ENCODE results near the gene S100A7A.
A peak's percentile ranks its signal among the peaks of the same experiment; 100 is the strongest.
"Not testable (repeated sequence)": the region's sequence is repeated elsewhere in the genome, so short reads cannot be mapped to it uniquely, and the experiment has no call there.

Gene S100A7A

DNA sequence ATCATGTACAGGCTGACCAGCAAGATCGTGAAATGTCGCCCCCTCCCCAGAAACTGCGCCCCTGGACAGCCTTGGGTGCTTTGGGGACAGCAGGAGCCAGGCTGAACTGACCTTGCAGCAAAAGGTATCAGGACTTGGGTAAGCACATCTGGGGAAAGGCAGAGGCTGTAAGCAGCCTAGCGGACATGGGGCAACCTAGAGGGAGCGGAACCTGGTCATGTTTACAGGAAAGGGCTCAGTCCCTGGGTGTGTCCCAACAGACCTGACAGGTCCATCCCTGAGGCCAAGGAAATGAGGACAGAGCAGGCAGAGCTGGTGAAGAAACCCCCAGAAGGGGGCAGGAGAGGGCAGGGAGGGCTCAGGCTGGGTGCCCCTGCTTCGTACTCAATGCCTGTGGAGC is 22.4 kb upstream of the S100A7A start:
- no peak for DNase-seq
- in situ Hi-C loops (cut with MboI; ENCODE audit: low pct_unique_long_range_greater_than_20kb, low sequenced_read_pairs), result no loop called here

DNA sequence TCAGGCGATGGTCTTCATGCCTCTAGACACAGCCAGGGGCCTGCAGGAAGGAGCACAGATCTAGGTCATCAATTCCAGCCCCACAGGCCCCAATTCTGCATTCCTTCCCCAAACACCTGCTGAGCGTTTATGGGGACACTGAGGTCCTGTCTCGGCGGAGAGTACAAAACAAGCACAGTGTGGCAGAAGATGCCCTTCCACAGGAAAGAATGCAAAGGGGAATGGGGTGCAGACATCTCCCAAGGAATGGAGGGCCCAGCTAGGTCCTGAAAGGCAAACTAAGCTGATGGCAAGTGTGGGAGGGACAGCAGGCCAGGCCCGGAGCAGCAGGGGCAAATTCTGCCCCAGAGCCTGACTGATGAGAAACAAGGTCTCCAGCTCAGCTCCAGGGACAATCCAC is 21.9 kb upstream of the S100A7A start:
- no peak for DNase-seq
- in situ Hi-C loops (cut with MboI; ENCODE audit: low pct_unique_long_range_greater_than_20kb, low sequenced_read_pairs), result no loop called here

DNA sequence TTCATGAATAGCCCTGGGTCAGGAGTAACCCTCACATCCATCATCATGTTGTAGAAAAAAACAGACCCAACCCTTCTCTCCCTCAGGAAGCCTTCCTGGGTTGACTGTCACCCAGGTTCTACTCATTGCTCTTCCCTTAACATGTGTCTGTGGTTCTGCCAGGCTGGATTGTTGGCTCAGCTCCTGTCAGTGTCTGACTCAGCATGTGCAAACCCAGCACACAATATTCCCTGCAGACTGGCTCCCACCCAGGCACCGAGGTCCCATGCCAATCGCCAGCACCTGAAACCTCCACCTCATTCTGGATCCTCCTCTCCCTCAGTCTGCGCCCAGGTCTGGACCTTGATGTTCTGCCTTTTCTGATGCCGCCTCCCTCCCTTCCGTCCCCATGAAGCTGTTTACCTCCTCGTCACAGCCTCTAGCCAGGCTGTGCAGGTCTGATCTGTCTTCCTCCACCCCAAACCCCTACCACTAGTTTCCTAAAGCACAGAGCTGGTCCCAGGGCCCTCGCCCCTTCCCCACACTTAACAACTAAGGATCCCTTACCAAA is 21.1 kb upstream of the S100A7A start:
- no peak for DNase-seq
- in situ Hi-C loops (cut with MboI; ENCODE audit: low pct_unique_long_range_greater_than_20kb, low sequenced_read_pairs), result no loop called here

DNA sequence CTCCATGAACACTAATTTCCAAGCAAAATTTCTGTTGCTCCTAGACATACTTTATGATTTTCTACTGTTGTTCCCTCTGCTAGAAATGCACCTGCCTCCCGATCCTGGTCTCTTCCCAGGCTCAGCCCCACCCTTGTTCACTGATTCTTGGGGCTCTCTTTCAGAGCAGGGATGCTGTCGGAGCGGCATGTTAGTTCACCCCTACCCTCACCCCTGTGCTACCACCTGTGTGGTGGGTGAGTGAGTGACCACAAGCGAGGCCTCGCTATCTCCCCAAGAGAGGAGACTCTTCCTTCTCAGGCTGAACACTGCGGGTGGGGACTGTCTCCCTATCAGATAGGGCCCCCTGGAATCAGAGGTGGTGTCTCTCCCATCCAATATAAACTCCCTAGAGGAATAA is 20.5 kb upstream of the S100A7A start:
- in situ Hi-C loops (cut with MboI; ENCODE audit: low pct_unique_long_range_greater_than_20kb, low sequenced_read_pairs), result no loop called here
- DNase-seq, result no peak

DNA sequence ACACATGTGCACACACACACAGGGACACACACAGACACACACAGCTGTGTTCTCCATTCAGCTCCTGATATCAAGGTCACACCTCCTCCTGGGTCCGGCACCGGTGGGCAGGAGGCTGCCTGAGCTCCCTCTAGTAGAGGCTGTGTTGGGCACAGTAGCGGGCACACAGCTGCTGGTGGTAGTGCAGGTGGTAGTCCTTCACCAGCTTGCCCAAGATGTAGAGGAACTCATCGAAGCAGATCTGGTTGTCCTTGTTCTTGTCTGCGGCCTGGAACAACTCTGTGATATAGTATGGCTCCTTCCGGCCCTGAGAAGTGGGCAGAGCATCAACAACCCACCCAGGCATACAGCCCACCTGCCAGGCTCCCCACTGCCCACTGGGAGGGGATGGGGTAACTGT is 19.9 kb upstream of the S100A7A start:
- DNase-seq, result no peak
- in situ Hi-C loops (cut with MboI; ENCODE audit: low pct_unique_long_range_greater_than_20kb, low sequenced_read_pairs), result no loop called here

DNA sequence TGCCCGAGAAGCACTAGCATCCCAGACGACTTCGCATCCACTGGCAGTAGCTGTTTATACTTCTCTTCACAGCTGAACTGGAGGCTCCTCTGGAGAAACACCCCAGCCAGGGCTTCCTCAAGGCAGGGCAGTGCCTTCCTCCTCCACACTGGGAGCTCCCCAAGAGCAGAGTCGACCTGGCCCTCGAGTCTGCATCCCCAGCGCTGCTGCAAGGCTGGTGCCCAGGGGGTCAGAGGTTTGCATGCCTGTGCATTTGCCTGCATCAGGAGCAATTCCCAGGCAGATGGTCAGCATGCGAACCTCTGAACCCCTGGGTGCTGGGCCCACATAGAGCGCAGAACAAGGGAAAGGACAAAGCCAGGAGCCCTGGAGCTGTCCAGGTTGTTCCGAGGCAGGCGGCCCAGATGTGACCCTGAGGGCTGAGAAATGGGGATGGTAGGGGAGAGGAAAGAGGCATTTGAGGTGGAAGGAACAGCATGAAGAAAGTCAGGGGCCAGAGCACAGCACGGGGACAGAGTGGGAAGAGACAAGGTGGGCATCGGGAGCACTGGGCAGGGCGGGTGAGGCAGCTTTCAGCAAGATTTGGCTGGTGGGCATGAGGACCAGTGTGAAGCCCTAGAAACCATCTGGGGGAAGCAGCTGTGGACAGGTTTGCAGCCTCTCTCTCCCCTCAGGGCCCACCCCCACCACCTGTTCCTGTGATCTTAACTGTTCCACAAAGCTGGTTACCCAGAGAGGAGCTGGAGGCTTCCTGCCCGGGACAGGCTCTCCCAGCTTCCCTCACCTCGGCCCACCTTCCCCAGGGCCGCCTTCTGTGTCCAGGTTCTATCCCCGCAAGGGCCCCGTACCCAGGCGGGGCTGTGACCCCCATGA is 19.0 kb upstream of the S100A7A start:
- no peak for DNase-seq
- in situ Hi-C loops (cut with MboI; ENCODE audit: low pct_unique_long_range_greater_than_20kb, low sequenced_read_pairs), result no loop called here

DNA sequence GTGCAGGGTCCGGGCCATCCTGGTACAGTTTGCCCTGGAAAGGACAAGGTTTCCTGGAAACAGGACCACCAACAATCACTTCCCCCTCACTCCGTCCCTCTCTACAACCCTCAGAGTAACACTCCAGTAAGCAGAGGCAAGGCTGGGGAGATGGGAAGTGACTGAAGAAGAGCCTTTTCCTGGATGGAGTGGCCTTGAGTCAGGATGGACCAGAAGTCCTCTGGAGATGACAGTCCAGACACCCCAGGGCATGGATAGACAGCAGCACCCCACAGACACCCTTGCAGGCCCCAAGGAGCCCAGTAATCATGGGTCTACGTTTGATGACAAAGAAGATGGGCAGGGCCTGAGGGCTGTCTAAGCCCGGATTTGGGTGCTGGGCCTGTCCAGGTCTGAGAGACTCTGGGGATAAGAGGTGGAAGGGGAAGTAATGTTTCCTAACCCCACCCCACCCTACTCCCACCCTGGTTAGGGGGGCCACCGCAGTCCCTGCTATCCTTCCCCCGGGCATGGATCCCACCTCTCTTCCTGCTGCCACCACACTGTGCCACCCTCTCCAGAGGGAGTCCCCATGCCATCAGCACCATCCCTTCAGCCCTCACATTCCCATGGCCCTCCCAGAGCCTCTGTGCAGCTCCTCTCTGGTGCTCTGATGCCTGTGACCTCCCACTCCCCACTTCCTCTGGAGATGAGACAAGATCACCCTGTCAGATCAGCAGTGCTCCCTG is 18.2 kb upstream of the S100A7A start:
- in situ Hi-C loops (cut with MboI; ENCODE audit: low pct_unique_long_range_greater_than_20kb, low sequenced_read_pairs), result no loop called here

DNA sequence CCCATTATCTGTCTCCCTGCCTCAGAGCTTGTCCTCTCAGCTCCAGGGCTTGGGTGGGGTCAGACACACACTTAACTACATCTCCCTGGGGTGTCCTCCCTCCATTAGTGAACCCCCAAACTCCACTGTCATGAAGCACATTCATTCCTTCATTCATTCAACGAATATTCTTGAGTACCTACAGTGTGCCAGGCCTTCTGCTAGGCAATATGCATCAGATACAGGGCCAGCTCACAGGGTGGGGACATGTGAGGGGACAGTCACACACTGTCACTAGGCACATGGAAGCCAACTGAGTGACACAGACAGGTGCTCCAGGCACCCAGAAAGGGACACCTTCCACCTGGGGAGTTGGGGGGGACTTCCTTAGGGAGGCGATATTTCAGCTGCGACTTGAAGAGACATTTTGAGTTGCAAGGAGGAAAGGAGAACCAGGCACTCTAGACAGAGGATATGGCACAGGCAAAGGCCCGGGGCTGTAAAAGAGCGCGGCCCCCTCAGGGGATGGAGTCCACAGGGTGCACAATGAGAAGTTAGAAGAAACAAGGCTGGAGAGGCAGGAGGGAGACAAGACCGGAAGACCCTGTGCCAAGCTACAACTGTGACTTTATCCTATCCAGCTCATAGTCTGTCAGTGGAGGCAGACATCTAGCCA is 16.8 kb upstream of the S100A7A start:
- no peak for DNase-seq
- in situ Hi-C loops (cut with MboI; ENCODE audit: low pct_unique_long_range_greater_than_20kb, low sequenced_read_pairs), result no loop called here

More for the DNA sequence above, 18.2 kb upstream of the S100A7A start:
- DNase-seq, result no peak

DNA sequence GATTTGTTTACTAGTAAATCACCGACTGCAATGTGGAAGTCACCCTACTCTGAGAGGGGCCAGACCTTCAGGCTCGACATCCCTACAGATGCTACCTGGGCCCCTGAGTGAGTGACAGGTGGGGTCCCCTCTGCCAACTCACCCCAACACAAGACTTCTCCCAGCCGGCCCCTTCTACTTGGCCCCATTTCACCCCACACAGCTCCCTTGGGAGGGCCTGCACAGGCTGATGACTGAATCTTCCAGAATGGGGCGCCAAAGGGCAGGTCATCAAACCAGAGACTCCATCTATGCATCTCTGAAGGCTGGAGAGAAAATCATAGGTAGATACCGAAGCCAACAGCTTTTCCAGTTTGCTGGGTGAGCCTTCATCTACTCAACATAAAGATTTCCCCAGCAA is 16.1 kb upstream of the S100A7A start:
- no peak for DNase-seq
- in situ Hi-C loops (cut with MboI; ENCODE audit: low pct_unique_long_range_greater_than_20kb, low sequenced_read_pairs), result no loop called here

DNA sequence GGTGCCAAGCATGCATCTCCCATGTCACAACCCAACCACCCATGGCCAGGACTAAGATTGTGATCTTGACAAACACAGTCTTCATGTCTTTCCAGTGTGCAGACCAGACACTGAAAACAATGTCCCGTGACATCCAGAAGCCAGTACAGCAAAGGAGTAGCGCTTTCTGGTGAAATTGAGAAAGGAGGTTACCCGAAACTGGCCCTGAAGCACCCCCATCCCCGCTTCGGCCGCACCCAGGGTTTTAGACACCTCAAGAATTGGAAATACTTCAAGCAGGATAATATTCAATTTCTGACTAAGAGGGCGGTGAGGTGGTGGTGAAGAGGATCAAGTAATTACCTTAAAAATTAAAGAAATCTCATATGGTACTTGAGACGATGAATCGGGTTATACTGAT is 14.9 kb upstream of the S100A7A start:
- DNase-seq, result no peak
- in situ Hi-C loops (cut with MboI; ENCODE audit: low pct_unique_long_range_greater_than_20kb, low sequenced_read_pairs), result no loop called here

DNA sequence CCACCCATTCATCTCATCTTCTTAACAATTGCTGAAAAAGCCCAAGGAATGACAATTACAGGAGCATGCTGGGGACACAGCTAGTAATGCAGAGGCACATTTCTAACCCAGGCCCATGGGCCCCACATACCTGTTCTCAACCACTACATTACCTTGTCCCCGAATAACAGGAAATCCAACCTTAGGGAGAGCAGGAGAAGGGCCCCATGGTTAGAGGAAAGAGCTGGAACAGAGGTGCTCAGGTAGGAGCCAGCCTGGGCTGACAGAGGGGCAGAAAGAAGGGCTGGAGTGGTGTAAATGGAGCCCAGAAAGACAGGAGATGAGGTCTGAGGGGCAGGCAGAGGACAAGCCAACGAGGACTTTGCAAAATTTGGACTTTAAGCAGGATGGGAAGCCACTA is 14.1 kb upstream of the S100A7A start:
- in situ Hi-C loops (cut with MboI; ENCODE audit: low pct_unique_long_range_greater_than_20kb, low sequenced_read_pairs), result no loop called here
- DNase-seq, result no peak

DNA sequence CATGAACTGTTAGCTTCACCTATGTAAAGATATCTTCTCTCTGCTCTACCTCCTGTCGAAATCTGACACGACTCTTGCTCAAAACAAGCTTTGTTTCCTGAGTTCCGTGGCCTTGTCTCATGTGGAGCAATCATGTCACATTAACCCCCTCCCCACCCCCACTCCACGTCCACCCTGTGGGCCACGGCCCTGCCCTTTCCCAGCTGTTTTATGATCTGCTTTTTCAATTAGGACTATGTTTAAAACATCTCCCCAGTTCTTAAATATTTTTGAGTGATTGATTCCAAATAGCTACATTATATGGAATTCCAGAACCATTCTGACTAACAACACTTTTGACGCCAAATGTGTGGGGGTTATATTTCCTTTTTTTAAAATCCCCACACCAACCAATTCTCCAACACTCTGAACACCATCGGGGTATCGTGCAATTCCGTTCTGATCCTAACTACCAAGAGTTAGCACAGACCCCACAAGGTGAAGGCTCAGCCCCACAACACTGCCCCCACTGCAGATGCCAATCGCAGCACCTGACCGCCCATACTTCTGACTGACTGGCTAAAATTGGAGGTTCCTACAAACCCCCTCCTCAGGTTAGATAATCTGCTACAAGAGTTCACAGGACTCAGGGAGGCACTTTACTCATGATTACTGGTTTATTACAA is 12.8 kb upstream of the S100A7A start:
- DNase-seq, result no peak
- in situ Hi-C loops (cut with MboI; ENCODE audit: low pct_unique_long_range_greater_than_20kb, low sequenced_read_pairs), result no loop called here

DNA sequence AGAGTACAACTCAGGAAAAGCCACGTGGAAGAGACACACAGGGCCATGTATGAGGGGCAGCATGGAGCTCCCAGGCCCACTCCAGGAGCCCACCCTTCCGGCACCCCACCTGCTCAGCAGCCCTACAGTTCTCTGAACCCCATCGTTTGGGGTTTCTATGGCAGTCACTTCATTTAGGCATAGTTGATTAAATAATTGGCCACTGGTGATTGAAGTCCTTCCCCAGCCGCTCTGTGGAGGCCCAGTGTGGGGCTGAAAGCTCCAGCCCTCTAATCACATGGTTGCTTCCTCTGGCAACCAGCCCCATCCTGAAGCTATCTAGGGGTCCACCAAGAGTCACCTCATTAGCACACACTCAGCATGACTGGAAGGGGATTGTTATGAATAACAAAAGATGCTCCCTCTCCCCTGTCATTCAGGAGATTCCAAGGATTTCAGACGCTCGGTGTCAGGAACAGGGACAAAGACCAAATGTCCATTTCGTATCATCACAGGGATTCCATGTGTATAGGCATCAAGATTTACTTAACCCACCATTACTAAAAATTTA is 12.2 kb upstream of the S100A7A start:
- DNase-seq, result no peak
- in situ Hi-C loops (cut with MboI; ENCODE audit: low pct_unique_long_range_greater_than_20kb, low sequenced_read_pairs), result no loop called here

DNA sequence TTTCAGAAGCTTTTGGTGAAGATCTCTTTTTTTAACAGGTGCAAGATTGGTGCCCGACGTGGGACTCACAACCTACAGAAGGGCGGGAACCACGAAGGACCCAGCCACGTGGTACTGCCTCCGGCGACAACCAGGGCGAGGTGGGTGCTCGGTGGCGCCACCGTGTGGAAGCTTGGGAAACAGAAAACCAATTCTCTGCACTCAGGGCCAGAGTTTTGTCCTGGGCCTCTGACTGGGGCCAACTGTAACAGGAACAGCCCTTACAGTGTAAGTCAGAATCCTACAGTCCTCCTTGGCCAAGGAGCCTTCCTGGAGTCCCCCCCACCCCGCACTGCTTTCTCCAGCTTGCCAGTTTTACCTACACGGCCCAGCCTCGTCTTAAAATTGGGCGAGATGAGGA is 11.6 kb upstream of the S100A7A start:
- peak; percentile 51 for DNase-seq
- in situ Hi-C loops (cut with MboI; ENCODE audit: low pct_unique_long_range_greater_than_20kb, low sequenced_read_pairs), result no loop called here

DNA sequence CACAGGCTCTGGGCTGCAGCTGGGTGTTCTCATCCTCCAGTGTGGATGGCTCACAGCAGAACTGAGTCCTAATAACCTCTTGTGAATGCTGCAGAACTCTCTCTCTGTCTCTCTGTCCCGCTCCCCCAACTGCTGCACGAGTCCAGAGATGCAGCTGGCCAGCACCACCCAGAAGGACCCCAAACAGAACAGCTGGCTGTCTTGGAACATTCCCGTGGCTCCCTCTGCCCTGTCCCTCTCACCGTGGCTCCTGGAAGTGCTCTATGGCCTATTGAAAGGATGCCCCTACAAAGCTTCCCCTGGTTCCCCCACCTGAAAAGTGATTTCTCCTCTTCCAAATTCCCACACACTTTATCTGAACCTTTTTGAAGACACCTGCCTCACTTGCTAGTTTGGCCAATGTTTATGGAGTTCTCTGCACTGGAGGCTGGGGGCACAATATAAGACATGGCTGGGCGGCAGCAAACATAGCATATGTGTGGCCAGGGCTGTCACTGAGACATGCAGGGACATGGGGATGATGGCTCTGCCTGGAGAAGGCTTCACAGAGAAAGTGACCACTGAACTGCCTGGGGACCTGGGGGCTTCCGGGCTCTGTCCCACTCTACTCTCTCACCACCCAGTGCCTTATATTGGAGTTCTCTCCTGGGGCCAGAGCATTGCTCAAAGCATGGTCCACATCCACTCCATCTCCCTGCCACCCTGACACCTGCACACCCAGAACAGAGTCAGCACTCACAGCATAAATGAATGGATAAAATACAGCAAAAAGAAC is 10.3 kb upstream of the S100A7A start:
- in situ Hi-C loops (cut with MboI; ENCODE audit: low pct_unique_long_range_greater_than_20kb, low sequenced_read_pairs); DNase-seq: not testable (repeated sequence)

DNA sequence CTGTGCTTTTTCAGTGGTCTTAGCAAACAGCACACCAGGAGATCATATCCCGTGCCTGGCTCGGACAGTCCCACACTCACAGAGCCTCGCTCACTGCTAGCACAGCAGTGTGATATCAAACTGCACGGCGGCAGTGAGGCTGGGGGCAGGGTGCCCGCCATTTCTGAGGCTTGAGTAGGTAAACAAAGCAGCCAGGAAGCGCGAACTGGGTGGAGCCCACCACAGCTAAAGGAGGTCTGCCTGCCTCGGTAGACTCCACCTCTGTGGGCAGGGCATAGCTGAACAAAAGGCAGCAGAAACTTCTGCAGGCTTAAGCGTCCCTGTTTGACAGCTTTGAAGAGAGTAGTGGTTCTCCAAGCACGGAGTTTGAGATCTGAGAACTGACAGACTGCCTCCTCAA is 9.0 kb upstream of the S100A7A start:
- in situ Hi-C loops (cut with MboI; ENCODE audit: low pct_unique_long_range_greater_than_20kb, low sequenced_read_pairs); DNase-seq: not testable (repeated sequence)

DNA sequence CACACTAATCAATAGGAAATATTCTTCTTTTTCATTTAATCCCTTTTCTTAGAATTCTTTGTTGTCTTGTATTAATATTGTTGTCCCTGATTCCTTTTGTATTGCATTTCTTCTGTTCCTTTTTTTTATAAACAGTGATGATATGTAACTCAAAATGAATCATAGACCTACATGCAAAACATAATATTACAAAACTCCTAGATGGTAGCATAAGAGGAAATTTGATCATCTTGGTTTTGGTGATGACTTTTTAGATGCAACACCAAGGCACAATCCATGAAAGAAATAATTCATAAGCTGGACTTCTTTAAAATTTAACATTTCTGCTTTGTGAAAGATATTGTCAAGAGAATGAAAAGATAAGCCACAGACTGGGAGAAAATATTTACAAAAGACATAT is 2.4 kb upstream of the S100A7A start:
- in situ Hi-C loops (cut with MboI; ENCODE audit: low pct_unique_long_range_greater_than_20kb, low sequenced_read_pairs); DNase-seq: not testable (repeated sequence)

DNA sequence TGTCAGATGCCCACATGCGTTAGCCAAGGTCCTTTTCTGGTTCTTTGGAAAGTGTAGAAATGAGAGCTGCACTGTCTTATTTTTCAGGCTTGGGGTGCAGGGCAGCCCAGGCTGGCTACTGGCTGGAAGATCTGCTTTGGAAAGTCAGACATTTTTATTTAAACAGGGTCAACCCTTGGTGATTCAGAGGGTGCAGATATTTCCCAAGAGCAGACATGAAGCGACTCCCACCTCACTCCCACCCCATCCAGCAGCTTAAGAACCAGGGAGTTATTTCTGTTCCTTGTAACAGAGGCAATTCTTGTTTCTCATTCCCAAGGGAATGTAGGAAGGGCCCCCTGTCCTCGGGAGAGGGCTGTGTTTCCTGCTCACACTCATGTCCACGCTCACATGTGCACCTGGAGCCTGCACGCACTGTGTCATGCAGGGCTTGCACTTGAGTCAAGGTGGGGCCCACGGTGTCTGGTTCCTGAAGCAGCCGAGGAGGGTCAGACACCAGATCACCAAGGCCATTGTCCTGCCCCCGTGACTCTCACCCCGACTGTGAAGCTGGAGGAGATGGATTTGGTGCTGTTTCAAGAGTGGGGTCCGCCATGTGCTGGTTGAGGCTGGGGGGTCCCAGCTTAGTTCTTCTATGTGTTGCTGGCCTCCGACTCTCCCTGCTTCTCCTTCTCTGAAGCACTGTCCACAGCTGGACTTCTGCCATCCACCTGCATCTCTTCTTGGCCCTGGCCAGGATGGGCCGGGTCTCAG is 992 bp downstream of the S100A7A start:
- in situ Hi-C loops (cut with MboI; ENCODE audit: low pct_unique_long_range_greater_than_20kb, low sequenced_read_pairs), result no loop called here
- no peak for DNase-seq
